ENCODE measurements around the gene SLC19A1.

DNA sequence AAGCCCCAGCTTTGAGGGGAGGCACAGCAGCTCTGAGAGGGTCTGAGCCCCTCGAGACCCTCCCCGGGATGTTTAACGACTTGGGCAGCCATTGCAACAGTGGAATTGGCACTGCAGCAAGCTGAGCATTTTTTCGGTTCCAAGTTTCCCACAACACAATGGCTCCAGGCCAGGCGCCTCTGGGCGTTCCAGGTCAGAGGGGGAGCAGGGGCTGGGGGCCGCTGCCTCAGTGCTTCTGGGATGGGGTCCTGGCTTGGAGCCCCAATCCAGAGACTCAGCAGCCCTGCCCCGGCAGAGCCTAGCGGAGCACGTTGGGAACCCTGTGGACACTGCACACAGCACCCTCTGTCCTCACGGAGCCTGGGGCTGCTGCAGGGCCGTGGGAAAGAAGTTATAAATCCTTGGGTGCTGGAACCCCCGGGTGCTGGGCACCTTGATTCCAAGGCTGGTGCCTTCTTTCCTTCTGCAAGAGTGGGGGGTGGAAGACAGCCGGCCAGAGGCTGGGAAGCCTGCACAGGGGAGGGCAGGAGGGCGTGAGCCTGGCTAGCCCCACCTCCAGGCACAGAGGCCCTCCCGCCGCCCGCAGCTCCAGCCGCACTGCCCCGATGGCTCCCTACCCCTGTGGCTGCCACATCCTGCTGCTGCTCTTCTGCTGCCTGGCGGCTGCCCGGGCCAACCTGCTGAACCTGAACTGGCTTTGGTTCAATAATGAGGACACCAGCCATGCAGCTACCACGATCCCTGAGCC, 87.1 kb downstream of the SLC19A1 start:
- no peak for TF ChIP-seq EZH2 (IDR thresholded peaks at IDR 0.05; ENCODE audit: low read length, missing control alignments)
- TF ChIP-seq, protein P1, sequence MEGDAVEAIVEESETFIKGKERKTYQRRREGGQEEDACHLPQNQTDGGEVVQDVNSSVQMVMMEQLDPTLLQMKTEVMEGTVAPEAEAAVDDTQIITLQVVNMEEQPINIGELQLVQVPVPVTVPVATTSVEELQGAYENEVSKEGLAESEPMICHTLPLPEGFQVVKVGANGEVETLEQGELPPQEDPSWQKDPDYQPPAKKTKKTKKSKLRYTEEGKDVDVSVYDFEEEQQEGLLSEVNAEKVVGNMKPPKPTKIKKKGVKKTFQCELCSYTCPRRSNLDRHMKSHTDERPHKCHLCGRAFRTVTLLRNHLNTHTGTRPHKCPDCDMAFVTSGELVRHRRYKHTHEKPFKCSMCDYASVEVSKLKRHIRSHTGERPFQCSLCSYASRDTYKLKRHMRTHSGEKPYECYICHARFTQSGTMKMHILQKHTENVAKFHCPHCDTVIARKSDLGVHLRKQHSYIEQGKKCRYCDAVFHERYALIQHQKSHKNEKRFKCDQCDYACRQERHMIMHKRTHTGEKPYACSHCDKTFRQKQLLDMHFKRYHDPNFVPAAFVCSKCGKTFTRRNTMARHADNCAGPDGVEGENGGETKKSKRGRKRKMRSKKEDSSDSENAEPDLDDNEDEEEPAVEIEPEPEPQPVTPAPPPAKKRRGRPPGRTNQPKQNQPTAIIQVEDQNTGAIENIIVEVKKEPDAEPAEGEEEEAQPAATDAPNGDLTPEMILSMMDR (conservative IDR thresholded peaks at IDR 0.05 in 1 of 2, IDR thresholded peaks at IDR 0.05 in 1 of 2; ENCODE audit: low read depth in 1 of 2, low read length in 2 of 2): no peak
